Measurements from ENCODE around the gene RNF11. TPM values are rescaled to one million over a fixed set of nuclear protein-coding genes. Genes with fewer than 3 reads are reported as not detected.
"Not testable (repeated sequence)": the region's sequence is repeated elsewhere in the genome, so short reads cannot be mapped to it uniquely, and the experiment has no call there.

Gene RNF11
- total RNA-seq, 4 donors from 2014 or later: 77.6 to 86.5 (median 85.3) TPM

- Histone ChIP-seq H3K36me3 (no peaks in the 10 kb centered on the region), H3K27me3 (no peaks in the 10 kb centered on the region), H3K4me3 (no peak overlapping the region), H3K9me3 (no peaks in the 10 kb centered on the region), H3K4me1 (peaks cover 79 to 93% of the 10 kb centered on the region in 2 donors), H3K27ac (peak overlapping the region in 2 of 4 donors; percentile 1 to 72)
- ATAC-seq: no peak
- TF ChIP-seq POLR2A (IDR thresholded peaks at IDR 0.05): no peak
- TF ChIP-seq CTCF (IDR thresholded peaks at IDR 0.05 in 4 of 5, conservative IDR thresholded peaks at IDR 0.05 in 1 of 5): no peak
- intact Hi-C loops (cut with DNase I; ENCODE audit: low total_unique reads) (no loop called here), in situ Hi-C loops (cut with MboI; ENCODE audit: low sequenced_read_pairs in 4 of 4) (no loop called here)
- DNase-seq: no peak
Measured at GRCh38 chr1:51242546-51242945, 6.5 kb downstream of the RNF11 start.

DNA sequence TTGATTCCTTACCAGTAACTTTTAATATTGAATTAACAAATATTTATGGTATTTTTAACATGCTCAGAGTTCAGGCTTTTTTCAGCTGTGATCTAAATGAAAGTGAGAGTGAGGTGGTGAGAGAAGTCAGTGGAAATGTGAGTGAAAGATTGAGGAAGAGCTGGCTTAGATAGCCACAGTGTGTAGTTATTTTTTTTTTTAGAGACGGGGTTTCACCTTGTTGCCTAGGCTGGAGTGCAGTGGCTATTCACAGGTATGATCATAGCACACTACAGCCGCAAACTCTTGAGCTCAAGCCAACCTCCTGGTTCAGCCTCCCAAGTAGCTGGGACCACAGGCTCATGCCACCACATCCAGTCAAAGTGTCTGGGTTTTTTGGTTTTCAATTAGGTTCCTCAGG, 10.9 kb downstream of the RNF11 start:
- no peak for DNase-seq
- no peak for TF ChIP-seq POLR2A (IDR thresholded peaks at IDR 0.05)
- TF ChIP-seq CTCF (IDR thresholded peaks at IDR 0.05 in 4 of 5, conservative IDR thresholded peaks at IDR 0.05 in 1 of 5): no peak
- H3K36me3 ChIP-seq: no peaks in the 10 kb centered on the region
- H3K27me3 ChIP-seq: no peaks in the 10 kb centered on the region
- H3K4me1 ChIP-seq: peaks cover 70 to 76% of the 10 kb centered on the region in 2 donors
- no peak overlapping the region for H3K27ac ChIP-seq
- intact Hi-C loops (cut with DNase I; ENCODE audit: low total_unique reads) (no loop called here), in situ Hi-C loops (cut with MboI; ENCODE audit: low sequenced_read_pairs in 4 of 4) (no loop called here)
- no peak overlapping the region for H3K4me3 ChIP-seq
- no peak for ATAC-seq
- H3K9me3 ChIP-seq: no peaks in the 10 kb centered on the region

GRCh38 chr1:51247499-51247898, 11.4 kb downstream of the RNF11 start:
- in situ Hi-C loops (cut with MboI; ENCODE audit: low sequenced_read_pairs in 4 of 4) (no loop called here), intact Hi-C loops (cut with DNase I; ENCODE audit: low total_unique reads) (no loop called here)
- ATAC-seq: no peak
- Histone ChIP-seq H3K27me3 (no peaks in the 10 kb centered on the region), H3K4me1 (peaks cover 66 to 71% of the 10 kb centered on the region in 2 donors), H3K9me3 (no peaks in the 10 kb centered on the region), H3K36me3 (no peaks in the 10 kb centered on the region), H3K27ac (no peak overlapping the region), H3K4me3 (no peak overlapping the region)
- DNase-seq: no peak
- TF ChIP-seq POLR2A (IDR thresholded peaks at IDR 0.05) (no peak), CTCF (IDR thresholded peaks at IDR 0.05 in 4 of 5, conservative IDR thresholded peaks at IDR 0.05 in 1 of 5) (no peak)

DNA sequence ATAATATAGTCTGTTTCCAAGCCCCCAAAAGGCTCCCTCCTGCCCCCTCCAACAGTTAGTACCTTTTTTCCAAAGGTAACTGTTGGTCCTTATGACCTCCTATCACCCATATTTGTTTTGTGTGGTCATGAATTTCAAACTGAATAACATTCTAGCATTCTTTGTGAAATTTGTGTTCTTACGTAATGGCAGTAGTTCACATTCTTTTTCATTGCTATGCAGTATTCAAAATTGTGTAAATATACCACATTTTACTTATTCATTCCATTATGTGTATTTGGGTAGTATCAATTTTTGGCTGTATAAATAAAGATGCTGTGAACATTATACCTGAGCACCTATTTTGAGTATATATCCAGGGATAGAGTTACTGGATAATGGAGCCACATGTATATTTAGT, 13.4 kb downstream of the RNF11 start:
- DNase-seq: no peak
- in situ Hi-C loops (cut with MboI; ENCODE audit: low sequenced_read_pairs in 4 of 4): no loop called here
- no peak for ATAC-seq
- Histone ChIP-seq H3K9me3 (no peaks in the 10 kb centered on the region), H3K36me3 (no peaks in the 10 kb centered on the region), H3K4me1 (peaks cover 50 to 53% of the 10 kb centered on the region in 2 donors), H3K27me3 (no peaks in the 10 kb centered on the region), H3K4me3 (no peak overlapping the region), H3K27ac (no peak overlapping the region)
- TF ChIP-seq POLR2A (IDR thresholded peaks at IDR 0.05) (no peak), CTCF (IDR thresholded peaks at IDR 0.05 in 4 of 5, conservative IDR thresholded peaks at IDR 0.05 in 1 of 5) (no peak)
- intact Hi-C loops (cut with DNase I; ENCODE audit: low total_unique reads): no loop called here

GRCh38 chr1:51250729-51251128, 14.7 kb downstream of the RNF11 start:
- in situ Hi-C loops (cut with MboI; ENCODE audit: low sequenced_read_pairs in 4 of 4); H3K4me3 ChIP-seq; DNase-seq: not testable (repeated sequence)

GRCh38 chr1:51251165-51251564, 15.1 kb downstream of the RNF11 start:
- H3K4me1 ChIP-seq: peaks cover 45 to 51% of the 10 kb centered on the region in 2 donors
- intact Hi-C loops (cut with DNase I; ENCODE audit: low total_unique reads); H3K9me3 ChIP-seq; H3K27me3 ChIP-seq; H3K27ac ChIP-seq; DNase-seq; in situ Hi-C loops (cut with MboI; ENCODE audit: low sequenced_read_pairs in 4 of 4); H3K4me3 ChIP-seq; ATAC-seq; H3K36me3 ChIP-seq: not testable (repeated sequence)

More at GRCh38 chr1:51250729-51251128, 14.7 kb downstream of the RNF11 start:
- intact Hi-C loops (cut with DNase I; ENCODE audit: low total_unique reads); H3K9me3 ChIP-seq; H3K27ac ChIP-seq; H3K27me3 ChIP-seq; ATAC-seq; H3K36me3 ChIP-seq: not testable (repeated sequence)
- peaks cover 46 to 51% of the 10 kb centered on the region in 2 donors for H3K4me1 ChIP-seq

Measured in gastrocnemius medialis (tissue), 4 donors.